Activated CD4-positive, alpha-beta T cell treated with anti-CD3 and anti-CD28 coated beads, Interleukin-2, Interleukin-4, amounts not matched to agents 100 ng/mL and 50 ng/mL, durations not matched to agents 16 hours and 8 hours (primary cell): ENCODE data around the gene UXS1.

ENCODE experiments used
- DNase-seq: peaks from one replicate; pipeline ENCODE4 v3.0.0-alpha.2; 2020; ENCODE audit warnings: low spot score

Gene UXS1

DNA sequence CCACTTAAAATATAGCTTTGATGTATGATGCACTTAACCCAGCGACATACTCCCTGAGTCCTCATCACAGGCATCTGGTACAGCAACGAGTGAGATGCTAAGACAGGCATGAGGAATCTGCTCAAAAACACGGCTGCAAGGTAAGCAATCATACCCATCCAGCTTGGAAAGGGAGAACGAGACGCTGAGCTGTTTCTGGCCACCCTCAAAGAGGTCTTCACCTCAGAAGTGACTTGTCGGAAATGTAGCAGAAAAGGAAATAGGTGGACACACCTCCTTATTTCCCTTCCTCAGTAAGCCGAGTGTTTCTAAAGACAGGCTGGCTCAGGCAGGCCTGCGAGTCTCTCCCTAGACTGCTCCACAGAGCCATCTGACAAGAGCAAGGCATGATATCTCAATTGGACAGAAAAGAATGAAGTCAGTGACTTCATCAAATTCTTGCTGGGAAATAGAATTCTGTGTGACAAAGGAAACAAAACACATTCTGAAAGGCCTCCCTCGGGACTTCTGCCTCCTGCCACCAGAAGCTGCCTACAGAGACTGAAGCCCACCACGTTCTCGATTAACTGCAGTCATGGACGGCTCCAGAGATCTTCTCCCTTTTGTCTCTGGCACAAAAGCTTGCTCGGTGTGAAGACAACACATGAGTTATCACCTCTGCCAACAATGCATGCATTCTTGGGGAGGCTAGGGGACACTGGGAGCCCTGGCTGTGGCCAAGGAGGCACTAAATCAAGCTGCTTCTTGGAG lies 84.3 kb downstream of the UXS1 start:
- DNase-seq = no peak

DNA sequence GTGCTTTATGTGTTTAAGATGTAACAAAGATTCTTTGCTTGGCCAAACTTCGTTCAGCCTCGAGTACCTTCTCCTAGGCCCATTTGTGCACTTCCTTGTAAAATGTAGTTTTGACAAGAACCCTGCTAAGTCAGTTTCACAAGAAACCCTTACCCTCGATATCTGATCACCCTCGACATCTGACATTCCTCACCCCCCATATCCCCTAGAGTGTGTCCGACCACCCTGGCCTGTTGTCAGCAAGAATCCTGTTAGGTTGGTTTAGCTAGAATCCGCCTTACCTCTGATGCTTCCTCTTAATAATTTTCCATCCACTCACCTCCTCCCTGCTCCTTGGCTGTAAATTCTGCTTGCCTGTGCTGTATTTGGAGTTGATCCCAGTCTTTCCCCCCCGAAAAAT lies 85.3 kb downstream of the UXS1 start:
- no peak for DNase-seq

DNA sequence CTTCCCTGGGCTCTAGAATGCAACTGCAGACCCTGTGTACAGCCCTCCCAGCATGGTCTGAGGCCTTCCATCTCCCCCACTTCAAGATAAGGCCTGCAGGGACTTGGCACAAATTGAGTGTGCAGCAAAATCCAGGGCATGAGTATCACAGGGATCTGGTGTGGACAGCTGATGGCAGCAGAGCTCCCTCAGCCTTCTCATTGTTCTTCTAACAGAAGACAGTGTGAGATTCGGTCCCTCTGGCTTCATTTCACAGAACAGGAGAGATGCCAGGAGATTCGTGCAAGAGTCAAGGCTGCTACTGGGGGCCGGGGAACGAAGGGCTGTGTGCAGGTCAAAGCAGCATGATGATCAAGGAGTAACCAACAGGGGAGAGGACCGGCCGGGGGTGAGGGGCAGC lies 85.8 kb downstream of the UXS1 start:
- DNase-seq = no peak

DNA sequence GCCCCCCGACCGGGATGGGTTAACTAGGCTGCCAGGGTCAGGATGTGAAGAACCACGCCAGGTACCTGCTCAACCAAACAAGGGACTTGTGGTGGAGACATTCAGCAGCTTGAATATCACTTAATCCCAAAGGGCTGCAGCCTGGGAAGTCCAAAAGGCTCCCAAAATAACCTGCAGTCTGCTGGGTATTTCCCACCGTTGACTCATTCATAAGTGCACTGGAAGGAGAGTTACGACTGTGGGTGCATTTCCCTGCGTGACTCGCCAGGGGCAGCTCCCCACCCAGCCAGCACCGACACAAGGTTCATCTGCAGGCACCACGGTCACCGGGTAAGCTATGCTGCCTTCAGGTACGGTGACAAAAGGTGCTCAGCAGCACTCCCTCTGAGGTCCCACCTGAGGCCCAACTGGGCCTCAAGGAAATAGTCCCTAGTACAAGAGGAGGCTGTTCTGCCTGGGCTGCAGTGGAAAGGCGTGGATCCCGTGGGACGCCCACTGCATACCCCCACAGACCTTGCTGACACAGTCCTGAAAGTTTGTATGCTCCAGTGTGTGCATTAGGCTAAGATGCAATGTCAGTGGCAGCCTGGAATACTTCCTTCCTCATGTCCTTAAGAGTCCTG lies 86.5 kb downstream of the UXS1 start:
- DNase-seq = peak; percentile 11

DNA sequence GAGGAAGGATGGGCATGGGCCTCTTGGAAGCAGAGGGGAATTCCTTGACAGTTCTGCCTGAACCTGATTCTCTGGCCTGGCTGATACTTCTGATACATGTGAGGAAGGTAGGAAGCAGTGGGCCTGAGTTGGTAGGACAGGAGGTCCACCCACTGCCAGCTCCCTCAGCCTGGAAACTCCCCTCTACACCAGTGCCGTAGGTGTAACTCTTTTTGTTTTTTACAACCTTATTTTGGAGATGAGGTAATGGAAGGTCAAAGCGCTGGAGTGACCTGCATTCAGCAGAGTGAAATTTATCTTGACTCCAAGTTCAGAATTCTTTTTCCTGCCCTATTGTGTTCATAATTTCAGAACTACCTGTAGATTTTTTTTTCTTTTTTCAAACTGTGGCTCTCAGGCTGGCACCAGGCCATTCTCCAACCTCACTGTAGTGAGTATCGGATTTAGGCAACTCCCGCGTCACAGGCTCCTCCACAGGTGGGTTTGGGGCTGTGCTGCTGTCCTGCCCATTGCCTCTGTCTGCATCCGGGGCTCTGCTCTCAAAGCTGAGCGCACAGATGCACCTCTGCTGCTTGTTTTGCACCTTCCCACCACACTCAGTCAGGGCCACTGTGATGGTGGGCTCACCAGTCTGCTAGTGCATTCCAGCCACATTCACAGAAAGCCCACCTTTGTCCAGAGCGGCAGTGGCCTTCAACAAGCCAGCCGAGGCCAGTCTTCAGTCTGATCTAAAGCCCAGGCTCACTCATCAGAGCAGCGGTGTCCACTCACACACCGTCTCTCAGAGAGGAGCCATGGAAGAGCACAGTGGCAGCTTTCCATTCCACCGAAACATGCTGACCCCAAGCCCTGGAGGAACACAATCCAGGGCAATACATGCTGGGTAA lies 87.2 kb downstream of the UXS1 start:
- DNase-seq = no peak

DNA sequence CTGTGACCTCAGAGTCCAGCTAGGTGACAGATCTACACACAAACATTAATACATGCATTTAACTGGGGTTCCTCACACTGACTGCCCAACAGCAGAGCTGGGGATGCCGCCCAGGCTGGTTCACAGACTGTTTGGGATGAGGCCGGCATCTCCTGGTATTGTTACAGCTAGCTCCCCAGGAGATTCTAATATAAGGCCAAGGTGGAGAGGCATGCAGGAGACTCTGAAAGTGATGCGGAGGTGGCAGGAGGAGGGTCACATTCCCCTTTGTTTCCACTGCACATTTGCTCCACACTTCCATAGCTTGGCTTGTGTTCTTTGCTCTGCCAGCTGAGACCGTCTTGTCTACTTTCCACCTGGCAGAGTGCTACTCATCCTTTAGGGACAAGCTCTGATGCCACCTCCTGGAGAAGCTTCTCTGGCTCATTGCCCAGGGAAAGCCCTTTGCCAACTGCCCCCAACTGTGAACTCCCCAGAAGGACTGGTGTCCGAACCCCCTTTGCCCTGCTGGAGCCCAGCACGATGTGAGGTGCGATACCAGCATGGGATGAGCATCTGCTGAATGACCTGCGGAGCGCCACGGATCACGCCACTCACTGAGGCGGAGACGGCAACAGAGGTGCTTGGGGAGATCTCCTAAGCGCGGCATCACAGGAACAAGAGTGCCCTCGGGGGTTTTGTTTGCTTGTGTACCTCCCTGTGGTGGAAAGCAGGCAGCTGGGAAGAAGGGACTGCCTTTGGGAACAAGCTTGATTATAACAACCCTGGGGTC lies 88.8 kb downstream of the UXS1 start:
- DNase-seq = no peak

DNA sequence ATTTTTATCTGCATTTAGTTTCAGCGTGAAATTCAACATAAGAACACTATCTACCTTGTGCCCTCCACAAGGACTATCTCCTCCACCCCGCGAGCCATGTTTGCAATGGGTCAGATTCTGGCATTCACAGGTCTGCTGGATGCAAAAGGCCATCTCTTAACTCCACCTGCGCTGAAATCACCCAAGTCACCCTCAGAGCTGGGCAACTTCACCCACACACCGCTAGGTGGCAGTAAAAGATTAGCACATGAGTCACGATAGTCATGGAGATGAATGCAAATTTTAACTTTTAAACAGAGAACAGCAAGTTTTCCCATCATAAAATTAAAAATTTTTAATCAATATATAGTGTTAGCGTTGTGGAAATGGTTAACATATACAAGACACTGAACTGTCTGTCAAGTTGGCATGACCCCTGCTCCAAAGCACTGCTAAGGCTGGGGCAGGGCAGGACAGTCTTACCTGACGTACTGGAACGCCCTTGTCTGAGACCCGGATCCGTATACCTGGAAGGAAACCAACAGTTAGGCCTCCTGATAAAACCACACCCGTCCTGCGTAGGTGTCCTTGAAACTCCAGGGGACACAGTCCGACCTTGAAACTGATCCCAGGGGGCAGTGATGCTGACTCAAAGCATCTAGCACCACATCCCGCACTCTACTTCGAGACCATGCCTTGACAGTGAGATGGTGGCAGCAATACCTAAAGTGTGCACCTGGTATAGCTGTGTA lies 89.6 kb downstream of the UXS1 start:
- DNase-seq = peak; percentile 74

DNA sequence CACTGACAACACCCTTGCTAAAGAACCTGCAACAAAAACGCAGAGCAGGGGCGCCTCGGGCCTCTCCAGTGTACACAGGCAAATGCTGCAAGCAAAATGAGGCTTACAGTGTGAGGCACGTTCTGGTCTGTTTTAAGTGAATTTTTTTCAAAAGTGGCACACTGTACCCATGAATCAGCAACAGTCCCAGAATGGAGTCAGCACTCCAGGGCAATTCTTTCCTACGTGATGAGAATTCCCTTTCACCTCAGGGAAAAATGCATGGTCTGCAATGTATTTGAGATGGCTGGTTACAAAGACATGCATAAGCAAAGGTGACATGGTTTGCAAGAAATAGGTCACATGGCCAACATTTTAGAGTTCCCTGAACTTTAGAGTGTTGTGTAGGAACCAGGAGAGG lies 94.4 kb downstream of the UXS1 start:
- DNase-seq = no peak

DNA sequence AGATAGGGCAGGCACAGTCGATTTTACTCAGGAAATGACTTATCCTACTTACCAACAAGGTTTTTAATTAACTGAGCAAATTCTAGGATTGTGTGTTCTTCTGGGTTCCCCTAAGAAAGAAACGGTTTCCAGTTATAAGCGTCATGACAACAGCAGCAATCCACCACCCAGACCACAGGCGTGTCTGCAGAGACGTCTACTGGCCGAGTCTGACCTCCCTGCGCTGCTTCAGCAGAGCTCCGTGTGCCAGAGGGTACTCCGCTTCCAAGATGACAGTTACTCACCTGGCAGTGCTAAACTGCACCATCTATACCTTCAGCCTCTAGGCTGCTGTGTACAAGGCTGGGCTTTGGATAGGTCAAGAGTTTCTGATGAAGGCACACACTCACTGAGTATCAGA lies 95.4 kb downstream of the UXS1 start:
- DNase-seq = no peak

DNA sequence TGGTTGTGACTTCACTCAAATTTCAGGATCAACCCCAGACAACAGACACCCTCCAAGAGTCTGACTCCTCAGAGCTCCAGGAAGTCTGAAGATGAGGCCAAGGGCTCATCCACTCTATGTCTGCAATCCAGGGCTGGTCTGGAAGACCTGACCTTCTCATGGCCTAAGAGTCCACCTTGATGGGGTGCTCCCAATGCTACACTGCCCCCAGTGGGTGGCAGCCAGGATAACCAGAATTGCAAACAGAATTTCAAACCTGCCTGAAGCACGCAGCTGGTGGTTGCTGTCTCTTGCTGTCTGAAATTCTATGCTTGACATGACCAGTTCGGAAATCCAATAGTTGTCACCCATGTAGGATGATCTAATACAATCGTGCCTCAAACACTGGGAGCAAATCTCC lies 96.0 kb downstream of the UXS1 start:
- DNase-seq = peak; percentile 22

DNA sequence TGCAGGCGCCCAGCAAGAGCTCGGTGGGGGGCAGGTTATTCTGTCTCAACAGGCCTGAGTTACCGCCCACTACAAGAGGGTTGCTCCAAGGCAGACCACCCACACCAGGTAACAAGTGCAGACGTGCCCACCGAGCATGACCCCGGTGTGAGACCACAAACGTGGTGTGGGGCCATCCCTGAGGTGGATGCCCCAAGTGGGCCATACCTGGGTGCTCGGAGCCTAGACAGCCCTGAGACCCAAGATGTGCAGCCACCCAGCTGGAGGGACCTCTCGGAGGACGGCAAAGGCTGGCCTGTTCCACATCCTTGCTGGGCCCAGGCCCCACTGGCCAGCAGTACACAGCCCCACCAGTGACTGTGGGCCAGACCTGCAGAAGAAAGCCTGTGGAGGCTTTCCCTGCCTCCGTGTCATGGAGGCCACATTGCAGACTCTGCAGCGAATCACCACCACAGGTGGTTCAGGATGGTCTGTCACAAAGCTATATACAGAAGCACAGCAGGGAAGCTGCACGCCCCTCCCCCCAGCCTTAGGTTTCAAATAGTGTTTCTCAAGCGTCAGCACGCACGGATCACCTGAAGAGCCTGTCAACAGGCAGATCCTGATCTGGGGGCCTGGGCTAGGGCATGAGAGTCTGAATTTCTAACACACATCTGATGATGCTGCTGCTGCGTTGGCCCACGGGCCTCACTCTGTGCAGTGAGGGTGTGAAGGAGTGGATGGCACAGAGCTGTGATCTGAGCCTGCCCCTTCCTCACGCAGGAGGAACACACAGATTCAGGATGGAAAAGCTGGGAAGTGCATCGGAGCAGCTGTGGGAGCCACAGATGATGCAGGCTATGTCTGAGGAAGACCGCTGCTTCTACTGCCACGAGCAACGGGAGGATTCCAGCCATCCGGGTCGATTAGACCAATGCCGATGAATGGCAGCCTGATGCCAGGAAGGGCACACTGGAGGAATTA lies 96.8 kb downstream of the UXS1 start:
- no peak for DNase-seq

DNA sequence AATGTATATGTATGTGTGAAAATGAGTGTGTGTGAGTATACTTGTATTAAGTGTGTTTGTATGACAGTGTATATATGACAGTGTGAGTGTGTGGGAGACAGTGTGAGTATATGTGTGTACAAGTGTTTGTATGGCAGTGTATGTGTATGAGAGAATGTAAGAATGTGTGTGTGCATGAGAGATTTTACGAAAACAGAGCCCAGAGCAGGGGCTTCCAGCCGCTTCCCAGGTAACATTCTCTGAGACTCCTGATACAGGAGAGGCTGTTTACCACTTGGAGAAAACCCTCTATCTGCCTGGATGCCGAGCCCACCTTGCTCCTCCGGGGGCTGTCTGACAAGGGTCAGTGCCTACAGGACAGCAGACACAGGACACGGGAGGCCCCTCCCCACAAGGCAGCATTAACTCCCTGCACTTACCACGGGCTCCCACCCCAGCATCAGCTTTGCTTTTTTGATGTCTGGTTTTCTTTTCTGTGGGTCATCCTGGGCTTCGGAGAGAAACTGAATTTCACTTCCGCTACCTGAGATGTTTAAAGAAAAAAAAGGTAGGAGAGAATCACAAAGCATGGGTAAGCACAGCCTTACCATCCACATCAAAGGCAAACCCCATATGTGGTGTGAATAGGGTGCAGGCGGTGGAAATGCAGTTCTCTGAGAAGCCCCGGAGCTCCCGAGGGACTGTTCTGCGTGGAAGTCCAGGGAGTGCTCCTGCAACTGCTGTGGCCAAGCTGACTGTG lies 97.6 kb downstream of the UXS1 start:
- DNase-seq = no peak

DNA sequence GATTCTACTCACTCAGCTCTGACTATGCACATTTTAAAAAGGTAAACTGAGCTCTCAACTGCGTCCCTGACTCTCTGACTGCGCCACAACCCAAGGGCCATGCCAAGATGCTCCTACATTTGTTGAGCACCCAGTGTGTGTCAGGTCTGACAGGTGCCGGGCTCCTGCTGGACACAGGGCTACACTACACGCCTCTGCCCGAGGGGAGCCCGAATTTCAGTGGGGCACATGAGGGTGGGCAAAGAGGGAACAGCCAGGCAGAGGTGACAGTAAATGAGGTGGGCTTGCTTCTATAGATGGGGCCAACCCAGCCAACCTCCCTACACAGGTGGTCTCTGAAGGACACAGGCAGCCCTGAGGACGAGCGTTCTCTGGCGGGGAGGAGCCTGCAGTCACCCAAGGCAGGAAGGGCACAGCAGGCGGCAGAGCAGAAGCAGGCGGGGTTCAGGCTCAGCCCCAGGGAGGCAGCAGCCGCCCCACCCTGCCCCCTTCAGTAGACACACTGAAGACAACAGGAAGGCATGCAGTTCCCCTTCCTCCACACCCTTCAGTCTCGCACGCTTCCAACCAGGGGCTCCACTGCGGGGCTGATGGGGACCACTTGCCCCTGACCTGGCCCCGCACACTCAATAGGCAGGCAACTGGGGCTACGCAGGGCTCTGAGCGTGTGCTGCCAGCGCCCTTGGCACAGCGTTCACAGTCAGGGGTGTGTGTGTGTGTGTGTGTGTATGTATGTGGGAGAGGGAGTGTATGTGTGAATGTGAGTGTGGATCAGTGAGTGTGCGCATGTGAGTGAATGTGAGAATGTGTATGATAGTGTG lies 98.4 kb downstream of the UXS1 start:
- peak; percentile 74 for DNase-seq

DNA sequence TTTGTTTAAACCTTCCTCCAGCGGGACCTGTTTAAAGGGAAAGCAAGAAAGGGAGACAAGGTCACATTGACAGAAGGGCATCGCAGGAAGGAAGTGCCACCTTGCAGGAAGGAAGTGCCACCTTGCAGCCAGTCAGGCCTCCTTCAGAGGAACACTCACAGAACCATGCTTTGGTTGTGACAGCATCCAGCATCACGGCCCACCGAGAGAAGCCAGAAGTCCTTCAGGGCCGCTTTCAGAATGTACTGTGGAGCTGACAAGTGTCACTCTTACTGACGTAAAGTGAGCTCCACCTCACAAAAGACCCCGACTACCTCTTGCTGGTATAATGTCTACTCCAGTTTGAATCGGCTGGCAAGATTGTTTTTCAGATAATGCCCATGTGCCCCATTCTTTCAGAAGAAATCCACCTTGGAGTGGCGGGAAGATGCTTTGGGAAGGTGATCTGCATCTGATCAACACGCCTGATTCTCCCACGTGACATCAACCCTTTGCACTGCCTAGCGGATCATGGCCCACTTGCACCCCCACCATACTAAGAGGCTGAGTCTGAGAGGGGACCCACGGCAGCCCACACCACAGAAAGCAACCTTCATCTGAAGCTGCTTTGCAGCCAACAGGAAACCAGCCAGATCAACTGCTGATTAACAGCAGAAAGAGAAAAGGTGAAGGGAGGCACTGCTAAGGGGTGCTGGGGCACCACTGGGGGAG lies 99.8 kb downstream of the UXS1 start:
- DNase-seq = peak; percentile 55

DNA sequence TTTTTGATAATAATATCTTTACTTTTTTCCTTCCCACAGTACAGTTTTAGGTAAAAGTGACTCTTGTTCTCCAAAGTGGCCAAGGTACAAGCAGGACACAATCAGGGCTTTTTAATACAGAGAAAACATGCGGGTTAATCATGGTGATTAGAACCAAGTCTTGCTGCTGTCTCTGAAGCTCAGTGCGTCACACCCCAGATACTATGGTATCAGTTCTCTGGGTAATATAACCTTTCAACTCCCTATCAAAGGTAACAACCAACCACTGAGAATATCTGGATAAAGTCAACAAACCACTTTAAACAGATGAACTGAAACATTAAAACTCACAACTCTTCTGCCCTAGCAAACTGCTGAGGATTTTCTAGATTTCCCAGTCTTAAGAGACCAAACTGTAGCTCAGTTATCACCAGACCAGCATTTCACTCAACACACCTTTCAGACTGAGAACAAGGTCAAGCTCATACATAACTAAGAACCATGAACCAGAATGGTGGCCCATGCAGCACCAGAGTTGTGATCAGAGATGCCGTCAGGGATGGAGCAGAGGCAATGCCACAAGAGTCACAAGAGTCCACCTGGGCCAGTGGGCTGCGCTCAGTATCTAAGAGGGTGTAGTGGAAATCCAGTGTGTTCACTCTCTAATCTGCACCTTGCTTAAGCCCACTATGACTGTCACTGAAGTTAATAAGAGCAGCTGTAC lies 103.0 kb downstream of the UXS1 start:
- no peak for DNase-seq

DNA sequence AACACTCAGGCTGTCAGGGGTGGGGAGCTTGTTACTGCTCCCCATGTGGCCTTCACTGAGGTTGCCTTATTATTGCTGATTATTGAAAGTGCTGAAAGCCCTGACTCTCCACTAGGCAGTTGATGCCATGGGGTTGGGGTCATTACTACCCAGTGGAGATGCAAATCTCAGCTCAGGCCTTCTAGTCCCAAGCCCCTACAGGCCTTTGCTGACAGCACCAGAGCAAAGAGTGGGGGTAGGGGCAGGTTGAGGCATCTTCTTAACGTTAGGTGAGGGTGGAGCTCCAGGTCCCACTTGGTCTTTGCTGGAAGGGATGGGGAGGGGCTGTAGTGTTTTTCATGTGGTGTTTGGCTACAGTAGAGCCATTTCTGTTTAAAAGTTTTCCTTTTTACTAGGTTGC lies 104.5 kb downstream of the UXS1 start:
- no peak for DNase-seq

DNA sequence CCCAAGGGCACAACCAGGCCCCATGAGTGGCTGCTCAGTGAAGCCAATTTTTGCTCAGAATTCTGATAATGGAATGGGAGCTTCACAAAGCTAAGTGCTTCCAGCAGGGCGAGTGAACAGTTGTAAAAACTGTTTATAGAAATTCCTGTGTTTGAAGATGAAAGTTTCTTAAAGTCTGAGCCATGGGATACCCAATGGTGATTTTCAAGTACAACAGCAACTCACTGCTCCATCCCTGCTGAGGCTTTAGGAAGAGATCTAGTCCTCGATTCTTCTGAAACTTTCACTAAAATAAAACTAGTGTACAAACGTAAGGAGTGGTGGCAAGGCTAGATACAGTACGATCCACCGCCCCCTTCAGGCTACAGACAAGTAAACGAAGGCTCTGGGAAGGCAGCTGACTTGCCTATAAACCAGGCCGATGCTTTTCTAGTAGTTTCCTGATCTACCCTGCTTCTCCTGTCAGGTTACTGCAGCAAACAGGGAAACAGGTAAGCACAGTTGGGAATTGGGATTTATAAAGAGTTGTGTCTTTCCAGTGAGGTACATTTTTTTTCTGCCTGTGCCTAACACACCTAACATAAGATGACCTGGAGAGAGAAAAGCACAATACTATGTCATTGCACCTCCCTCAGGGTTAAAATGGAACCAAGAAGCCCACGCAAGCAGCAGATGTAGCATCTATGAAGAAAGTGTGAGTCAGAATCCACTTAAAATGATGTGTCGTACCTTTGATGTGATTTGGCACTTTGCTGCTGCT lies 108.7 kb downstream of the UXS1 start:
- DNase-seq = peak; percentile 41
